GM21717 (cell line): ENCODE results near the gene PTBP1.
"Not testable (repeated sequence)": the region's sequence is repeated elsewhere in the genome, so short reads cannot be mapped to it uniquely, and the experiment has no call there.

Experiments used
- ATAC-seq: cut with Tn5 transposase; IDR thresholded peaks from one replicate; pipeline ENCODE4 v1.9.1; 2021; ENCODE audit warnings: mild to moderate bottlenecking, moderate library complexity; ENCODE audit not compliant: unreplicated experiment

The PTBP1 gene

GRCh38 chr19:807627-808422, 10.6 kb downstream of the PTBP1 start:
- ATAC-seq, result no peak

DNA sequence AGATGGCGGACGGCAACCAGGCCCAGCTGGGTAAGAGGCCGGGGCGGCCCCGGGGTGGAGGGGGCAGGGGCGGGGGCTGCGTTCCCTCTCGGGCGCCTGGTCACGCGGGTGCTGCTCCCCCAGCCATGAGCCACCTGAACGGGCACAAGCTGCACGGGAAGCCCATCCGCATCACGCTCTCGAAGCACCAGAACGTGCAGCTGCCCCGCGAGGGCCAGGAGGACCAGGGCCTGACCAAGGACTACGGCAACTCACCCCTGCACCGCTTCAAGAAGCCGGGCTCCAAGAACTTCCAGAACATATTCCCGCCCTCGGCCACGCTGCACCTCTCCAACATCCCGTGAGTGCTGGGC, 11.1 kb downstream of the PTBP1 start:
- ATAC-seq, result no peak

GRCh38 chr19:810077-810855, 13.0 kb downstream of the PTBP1 start:
- no peak for ATAC-seq

GRCh38 chr19:810883-811489, 13.7 kb downstream of the PTBP1 start:
- no peak for ATAC-seq

DNA sequence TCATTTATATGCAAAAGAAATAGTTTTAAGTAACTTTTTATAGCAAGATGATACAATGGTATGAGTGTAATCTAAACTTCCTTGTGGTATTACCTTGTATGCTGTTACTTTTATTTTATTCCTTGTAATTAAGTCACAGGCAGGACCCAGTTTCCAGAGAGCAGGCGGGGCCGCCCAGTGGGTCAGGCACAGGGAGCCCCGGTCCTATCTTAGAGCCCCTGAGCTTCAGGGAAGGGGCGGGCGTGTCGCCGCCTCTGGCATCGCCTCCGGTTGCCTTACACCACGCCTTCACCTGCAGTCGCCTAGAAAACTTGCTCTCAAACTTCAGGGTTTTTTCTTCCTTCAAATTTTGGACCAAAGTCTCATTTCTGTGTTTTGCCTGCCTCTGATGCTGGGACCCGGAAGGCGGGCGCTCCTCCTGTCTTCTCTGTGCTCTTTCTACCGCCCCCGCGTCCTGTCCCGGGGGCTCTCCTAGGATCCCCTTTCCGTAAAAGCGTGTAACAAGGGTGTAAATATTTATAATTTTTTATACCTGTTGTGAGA, 14.3 kb downstream of the PTBP1 start:
- no peak for ATAC-seq

GRCh38 chr19:812049-812746, 14.9 kb downstream of the PTBP1 start:
- ATAC-seq, result no peak

DNA sequence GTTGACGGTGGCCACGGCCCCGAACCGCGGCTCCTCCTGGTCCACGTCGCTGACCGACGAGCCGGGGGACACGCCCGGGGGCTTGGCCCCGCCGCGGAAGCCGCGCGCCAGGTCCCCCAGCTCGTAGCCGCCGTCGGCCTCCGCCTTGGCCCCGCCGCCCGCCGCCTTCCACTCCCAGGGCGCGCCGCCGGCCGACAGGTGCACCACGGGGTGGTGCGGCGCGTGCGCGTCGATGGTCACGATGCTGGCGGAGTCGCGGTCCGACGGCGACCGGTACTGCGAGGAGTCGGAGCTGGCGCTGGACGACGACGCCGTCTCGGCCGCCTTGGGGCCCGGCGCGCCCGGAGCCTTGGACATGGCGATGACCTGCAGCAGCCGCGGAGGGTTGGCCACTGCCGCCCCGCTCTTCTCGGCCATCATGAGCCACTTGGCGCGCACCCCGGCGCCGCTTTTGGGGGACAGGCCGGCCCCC, 15.5 kb downstream of the PTBP1 start:
- no peak for ATAC-seq

GRCh38 chr19:813219-814151, 16.2 kb downstream of the PTBP1 start:
- no peak for ATAC-seq

DNA sequence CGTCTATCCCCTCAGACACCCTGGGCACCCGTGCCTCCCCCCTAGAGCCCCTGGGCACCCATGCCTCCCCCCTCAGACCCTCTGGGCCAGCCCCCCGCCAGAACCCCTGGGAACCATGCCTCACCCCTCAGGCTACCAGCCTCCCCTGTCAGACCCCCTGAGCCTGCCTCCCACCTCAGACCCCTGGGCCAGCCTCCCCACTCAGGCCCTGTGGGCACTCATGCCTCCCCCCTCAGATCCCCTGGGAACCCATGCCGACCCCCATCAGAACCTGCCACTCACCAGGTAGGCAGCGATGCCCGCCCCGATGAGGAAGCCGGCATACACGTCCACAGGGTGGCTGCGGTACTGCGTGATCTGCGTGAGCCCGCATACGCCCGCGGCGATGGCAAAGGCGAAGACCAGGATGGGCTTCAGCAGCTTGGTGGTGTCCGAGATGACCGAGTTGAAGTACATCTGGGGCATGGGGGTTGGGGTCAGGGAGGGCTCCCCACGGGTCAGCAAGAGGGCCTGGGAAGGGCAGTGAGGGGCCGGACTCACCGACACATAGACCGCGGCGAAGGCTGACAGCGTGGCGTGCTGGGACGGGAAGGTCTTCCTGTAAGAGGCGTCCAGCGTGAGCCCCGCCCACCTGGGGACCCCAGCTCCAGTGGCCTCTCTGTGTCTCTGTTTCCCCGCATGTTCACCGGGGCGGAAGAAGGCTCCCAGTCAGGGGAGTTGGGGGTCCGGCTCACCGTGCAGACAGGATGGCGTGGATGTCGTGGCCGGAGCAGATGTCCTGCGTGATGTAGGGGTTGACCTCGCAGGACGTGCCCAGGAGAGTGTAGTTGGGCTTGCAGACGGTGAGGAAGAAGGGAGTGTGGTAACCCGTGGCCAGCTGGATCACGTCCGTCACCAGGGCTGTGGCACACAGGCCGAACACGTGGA, 17.2 kb downstream of the PTBP1 start:
- no peak for ATAC-seq

GRCh38 chr19:815079-815774, 18.0 kb downstream of the PTBP1 start:
- ATAC-seq, result no peak

GRCh38 chr19:815775-816499, 18.7 kb downstream of the PTBP1 start:
- no peak for ATAC-seq

GRCh38 chr19:816500-816857, 19.2 kb downstream of the PTBP1 start:
- ATAC-seq, result no peak

DNA sequence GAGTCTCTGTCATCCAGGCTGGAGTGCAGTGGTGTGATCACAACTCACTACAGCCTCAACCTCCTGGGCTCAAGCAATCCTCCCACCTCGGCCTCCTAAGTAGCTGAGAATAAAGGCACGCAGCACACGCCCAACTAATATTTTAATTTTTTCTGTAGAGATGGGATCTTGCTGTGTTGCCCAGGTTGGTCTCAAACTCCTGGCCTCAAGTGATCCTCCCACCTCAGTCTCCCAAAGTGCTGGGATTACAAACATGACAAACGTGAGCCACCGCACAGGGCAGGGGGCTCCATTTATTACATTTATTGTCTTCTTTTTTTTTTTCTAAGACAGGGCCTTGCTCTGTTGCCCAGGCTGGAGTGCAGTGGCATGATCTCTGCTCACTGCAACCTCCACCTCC, 23.0 kb downstream of the PTBP1 start:
- ATAC-seq, result not testable (repeated sequence)

GRCh38 chr19:821231-821824, 24.1 kb downstream of the PTBP1 start:
- ATAC-seq, result no peak

GRCh38 chr19:821825-822503, 24.7 kb downstream of the PTBP1 start, which contains the start of gene PLPPR3:
PLPPR3 (minus strand) TSS chr19:821955; CDS start chr19:821559, 396 bp downstream.
- no peak for ATAC-seq

- ATAC-seq, result no peak
Measured at GRCh38 chr19:823565-824121, 26.4 kb downstream of the PTBP1 start.
